Kidney epithelial cell (primary cell): ENCODE results near the gene SLC13A5. TPM values are rescaled to one million over a fixed set of nuclear protein-coding genes. Genes with fewer than 3 reads are reported as not detected.
"Not testable (repeated sequence)": the region's sequence is repeated elsewhere in the genome, so short reads cannot be mapped to it uniquely, and the experiment has no call there.

Source experiments
- DNase-seq: peaks from one replicate; pipeline ENCODE4 v3.0.0-alpha.2; 2010; ENCODE audit warnings: low read depth
- H3K27me3 ChIP-seq: 2 replicates; pipeline ENCODE4 v1.6.0; 2011; ENCODE audit warnings: low read length; ENCODE audit not compliant: control insufficient read depth, insufficient read depth
- H3K36me3 ChIP-seq: 2 replicates; pipeline ENCODE4 v1.5.1; 2011; ENCODE audit warnings: low read length; ENCODE audit not compliant: control insufficient read depth, insufficient read depth
- H3K4me3 ChIP-seq: 2 replicates; pipeline ENCODE4 v1.5.1; 2011; ENCODE audit warnings: low read depth, mild to moderate bottlenecking, control low read depth, low read length
- CTCF ChIP-seq: IDR thresholded peaks from 2 replicates; pipeline ENCODE4 v1.5.1; 2011; ENCODE audit warnings: mild to moderate bottlenecking, moderate library complexity, low read length, control low read depth, inconsistent platforms; ENCODE audit not compliant: insufficient read depth, poor library complexity, severe bottlenecking
- total RNA-seq: library from RNA; depleted of rRNA; stranded (reverse); fragments of >200 nt; gene quantifications from 2 replicates; pipeline ENCODE4 v1.2.3, GENCODE V29; 2015

Gene SLC13A5
- total RNA-seq, 1 donor from 2014 or later: 0.08 TPM

DNA sequence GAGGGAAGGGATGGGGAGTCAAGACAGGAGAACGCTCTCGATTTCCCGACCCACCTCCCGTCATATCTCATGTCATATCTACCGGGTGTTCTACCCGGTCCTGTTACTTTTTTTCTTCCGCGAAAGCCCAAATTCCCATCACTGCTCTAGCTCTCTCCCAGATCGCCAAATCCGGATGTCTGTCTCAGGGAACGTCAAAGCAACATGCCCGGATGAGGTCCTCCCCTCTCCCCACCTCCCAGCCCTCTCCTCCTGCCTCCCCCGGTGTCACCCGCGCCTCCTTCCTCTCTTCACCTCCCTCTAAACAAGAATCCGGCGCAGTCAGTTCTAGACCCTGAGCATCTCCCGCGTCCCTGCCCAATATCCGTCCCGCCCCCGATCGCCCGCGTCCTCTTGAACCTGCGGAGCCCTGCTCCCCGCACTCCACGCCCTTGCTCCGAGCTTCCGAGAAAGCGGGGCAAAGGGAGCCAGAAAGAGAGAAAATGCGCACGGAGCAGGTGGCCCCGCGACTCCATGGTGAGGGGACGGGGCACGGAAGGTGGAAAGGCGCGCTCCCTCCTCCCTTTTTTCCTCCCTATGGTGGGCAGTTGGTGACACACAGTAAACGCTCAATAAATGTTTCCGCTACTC lies 57.3 kb downstream of the SLC13A5 start:
- not testable (repeated sequence) for DNase-seq, H3K4me3 ChIP-seq, H3K36me3 ChIP-seq
- peaks cover 29% of the 10 kb centered on the region for H3K27me3 ChIP-seq

- Histone ChIP-seq H3K36me3 (no peaks in the 10 kb centered on the region), H3K4me3 (peak overlapping the region; percentile 19), H3K27me3 (peaks cover 29% of the 10 kb centered on the region)
- TF ChIP-seq CTCF: peak; percentile 24
- DNase-seq: no peak
These were observed 58.1 kb downstream of the SLC13A5 start for GRCh38 chr17:6654841-6655731.

DNA sequence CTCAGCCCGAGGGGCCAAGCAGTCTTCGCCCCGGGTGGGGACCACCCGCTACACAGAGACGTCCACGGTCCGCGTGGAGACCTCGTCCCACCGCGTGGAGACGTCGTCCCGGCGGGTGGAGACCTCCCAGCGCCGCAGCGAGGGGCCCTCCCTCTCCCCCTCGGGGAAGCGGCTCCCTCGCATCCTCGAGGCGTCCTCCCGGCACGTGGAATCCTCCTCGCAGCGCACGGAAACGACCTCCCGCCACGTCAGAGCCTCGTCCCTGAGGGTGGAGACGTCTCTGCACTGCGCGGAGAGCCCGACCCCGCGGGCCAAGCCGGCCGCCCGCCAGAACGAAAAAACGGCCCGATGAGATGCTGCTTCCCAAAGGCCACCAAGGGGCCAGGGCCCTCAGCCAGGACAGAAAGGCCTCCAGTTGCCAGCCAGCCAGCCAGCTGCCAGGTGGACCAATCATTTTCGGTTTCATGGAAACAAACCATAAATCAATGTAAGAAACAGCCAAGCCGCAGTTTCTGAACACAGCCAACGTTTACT lies 61.2 kb downstream of the SLC13A5 start:
- Histone ChIP-seq H3K27me3 (peaks cover 18% of the 10 kb centered on the region), H3K4me3 (peak overlapping the region; percentile 97), H3K36me3 (no peaks in the 10 kb centered on the region)
- no peak for DNase-seq
- no peak for TF ChIP-seq CTCF

DNA sequence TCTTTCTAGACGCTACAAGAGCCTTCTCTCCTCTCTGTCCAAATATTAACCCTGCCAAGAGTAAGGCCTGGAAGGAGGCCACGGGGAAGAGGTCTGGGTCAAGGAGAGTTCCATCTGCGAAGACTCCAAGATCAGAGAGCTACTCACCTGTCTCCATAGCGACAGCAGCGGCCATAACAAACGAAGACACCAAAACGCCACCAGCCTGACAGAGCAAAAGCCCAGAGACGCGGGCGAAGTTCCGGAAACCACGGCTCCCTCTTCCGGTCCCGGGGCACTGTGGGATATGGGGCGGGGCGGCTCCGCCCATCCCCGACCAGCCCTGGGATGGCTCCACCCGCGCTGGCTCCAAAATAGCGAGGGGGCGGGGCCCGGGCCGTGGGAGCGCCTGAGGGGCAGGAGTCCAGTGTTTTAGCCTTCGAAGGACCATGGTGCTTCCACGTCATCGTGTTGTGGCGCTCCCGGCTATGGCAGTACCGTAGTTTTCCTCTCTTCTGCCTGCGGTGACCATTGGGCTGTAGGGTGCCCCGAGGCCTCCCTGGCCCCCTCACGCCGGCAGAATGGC lies 61.7 kb downstream of the SLC13A5 start, which contains the start of the genes C17orf100 and MED31:
Gene C17orf100 (plus strand): TSS at position 409 of the 565 bp plus-strand sequence. CDS start 152 bp downstream, at position 561.
Gene MED31 (minus strand): TSS at position 252 of the 565 bp plus-strand sequence. CDS start 77 bp downstream, at position 175.
- DNase-seq: peak; percentile 59
- peak within 1 kb of the TSS; percentile 97 for H3K4me3 ChIP-seq
- H3K27me3 ChIP-seq: peaks cover 15% of the 10 kb centered on the region
- TF ChIP-seq CTCF: no peak
- no peaks in the 10 kb centered on the region for H3K36me3 ChIP-seq

DNA sequence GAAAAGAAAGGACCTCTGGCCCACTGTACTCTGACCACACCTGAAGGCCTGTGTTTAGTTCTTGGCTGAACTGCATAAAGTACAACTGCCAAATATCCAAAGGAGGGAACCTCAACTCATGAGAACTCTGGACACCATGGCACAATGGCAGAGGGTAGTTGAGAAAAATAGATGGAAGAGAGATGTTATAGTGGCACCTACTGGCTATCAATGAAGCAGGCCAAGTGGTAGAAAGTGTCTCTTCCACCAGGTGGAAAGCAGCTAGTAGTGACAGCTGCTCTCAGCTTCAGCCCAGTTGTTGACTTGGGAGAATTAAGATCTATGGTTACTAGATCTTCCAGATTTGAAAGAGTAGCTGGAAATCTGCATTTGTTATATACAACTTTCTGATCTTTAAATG lies 65.0 kb downstream of the SLC13A5 start:
- Histone ChIP-seq H3K36me3 (no peaks in the 10 kb centered on the region), H3K4me3 (no peak overlapping the region), H3K27me3 (no peaks in the 10 kb centered on the region)
- DNase-seq: no peak
- peak; percentile 39 for TF ChIP-seq CTCF
